ENCODE data around the gene CIDEC.
"Not testable (repeated sequence)": the region's sequence is repeated elsewhere in the genome, so short reads cannot be mapped to it uniquely, and the experiment has no call there.

Gene CIDEC

GRCh38 chr3:9848860-9849259, 31.2 kb downstream of the CIDEC start:
- peak; percentile 34 for TF ChIP-seq CTCF (IDR thresholded peaks at IDR 0.05; ENCODE audit: low read depth, low read length, missing control alignments)
- H3K4me3 ChIP-seq (ENCODE audit: low read depth, low read length); DNase-seq (ENCODE audit: low read depth): not testable (repeated sequence)

- DNase-seq (ENCODE audit: low read depth); H3K4me3 ChIP-seq (ENCODE audit: low read depth, low read length): not testable (repeated sequence)
Observed at GRCh38 chr3:9847870-9848269, 32.2 kb downstream of the CIDEC start.

DNA sequence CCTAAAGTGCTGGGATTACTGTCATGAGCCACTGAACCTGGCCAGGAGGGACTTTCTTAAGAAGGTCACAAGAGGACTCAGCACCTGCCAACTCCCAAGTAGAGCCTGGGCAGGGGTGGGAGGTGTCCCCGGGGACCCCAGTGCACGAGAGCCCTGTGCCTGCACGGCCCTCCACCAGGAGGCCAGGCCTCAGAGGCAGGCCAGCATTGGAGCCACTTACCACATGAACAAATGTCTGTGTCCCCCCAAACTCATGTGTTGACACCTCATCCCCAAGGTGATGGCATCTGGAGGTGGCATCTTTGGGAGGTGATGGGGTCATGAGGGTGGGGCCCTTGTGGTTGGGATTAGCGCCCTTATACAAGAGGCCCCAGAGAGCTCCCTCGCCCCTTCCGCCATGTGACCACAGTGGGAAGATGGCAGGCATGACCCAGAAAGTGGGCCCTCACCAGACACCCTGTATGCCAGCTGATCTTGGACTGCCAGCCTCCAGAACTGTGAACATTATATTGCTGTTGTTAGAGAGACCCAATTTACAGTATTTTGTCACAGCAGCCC, 33.0 kb downstream of the CIDEC start:
- no peak for TF ChIP-seq CTCF (IDR thresholded peaks at IDR 0.05; ENCODE audit: low read depth, low read length, missing control alignments)
- DNase-seq (ENCODE audit: low read depth), result no peak

DNA sequence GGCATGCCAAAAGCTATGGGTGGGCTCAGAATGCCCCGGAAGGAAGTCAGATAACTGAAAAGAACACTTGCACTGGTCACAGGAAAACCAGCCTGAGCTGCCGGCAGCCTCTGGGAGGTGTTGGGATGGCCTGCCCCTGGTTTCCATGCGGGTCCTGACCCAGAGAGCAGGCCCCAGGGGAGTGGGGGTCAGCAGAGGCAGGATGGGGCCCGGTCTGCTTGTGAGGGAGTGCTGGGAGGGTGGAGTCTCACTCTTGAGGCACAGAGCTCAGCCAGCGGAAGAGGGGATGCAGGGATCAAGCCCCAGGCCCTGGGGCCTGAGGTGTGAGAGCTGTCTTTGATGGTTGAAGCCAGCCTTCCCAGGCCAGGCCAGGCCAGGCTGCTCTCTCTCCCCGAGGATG, 33.8 kb downstream of the CIDEC start:
- no peak for DNase-seq (ENCODE audit: low read depth)
- H3K4me3 ChIP-seq (ENCODE audit: low read depth, low read length), result no peak overlapping the region
- TF ChIP-seq CTCF (IDR thresholded peaks at IDR 0.05; ENCODE audit: low read depth, low read length, missing control alignments), result no peak

More for the DNA sequence above, 33.0 kb downstream of the CIDEC start:
- no peak overlapping the region for H3K4me3 ChIP-seq (ENCODE audit: low read depth, low read length)

DNA sequence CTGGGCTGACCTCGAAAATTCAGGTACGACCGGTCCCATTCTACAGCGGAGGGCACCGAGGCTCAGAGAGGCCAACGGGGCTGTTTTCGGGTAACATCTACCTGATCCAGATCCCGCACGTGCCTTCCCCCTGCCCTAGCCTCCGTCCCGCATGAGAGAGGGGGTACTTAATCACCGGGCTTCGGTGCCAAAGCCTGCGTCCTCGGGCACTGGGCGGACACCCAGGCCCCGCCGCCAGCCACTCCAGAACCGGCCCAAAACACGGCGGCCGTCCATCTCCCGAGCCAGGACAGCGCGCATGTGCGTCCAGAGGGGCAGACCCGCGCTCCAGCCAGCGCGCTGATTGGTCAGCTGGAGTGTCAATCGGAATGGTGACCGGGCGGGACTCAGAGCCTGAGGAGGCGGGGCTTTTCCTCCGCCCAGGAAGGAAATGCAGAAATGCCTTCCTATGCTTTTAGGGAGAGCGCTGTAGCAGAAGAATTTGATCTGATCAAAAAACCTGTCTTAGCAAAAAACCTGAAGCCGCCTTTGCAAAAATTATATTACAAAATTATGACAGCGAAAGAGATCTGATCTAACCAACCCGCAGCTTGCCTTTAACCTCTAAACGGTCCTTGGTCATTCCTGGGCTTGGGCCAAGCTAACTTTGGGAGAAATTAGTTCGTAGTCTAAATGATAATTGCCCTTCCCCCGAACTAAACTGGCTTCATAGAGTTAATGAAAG, 36.2 kb downstream of the CIDEC start, which contains the start of gene RPUSD3:
RPUSD3 (minus strand) TSS at position 294 of the 724 bp plus-strand sequence; CDS start at position 276, 18 bp downstream.
- peak; percentile 84 for DNase-seq (ENCODE audit: low read depth)
- TF ChIP-seq CTCF (IDR thresholded peaks at IDR 0.05; ENCODE audit: low read depth, low read length, missing control alignments), result no peak
- H3K4me3 ChIP-seq (ENCODE audit: low read depth, low read length), result peak within 1 kb of the TSS; percentile 89

DNA sequence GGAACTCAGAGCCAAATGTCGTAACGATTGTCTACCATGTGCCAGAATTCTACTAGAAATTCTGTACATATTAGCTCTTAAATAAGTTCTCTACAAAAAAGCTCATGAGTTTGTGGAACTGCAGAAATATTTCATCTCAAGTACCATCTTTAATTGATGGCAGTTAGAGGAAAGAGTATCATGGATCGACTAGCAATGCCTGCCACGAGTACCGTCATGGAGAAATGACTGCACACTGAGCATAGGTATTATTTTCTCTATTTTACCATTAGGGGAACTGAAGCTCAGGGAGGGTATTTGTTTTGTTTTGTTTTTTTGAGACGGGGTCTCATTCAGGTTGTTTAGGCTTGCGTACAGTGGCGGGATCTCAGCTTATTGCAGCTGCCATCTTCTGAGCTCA, 39.0 kb downstream of the CIDEC start:
- no peak for DNase-seq (ENCODE audit: low read depth)
- H3K4me3 ChIP-seq (ENCODE audit: low read depth, low read length), result no peak overlapping the region
- no peak for TF ChIP-seq CTCF (IDR thresholded peaks at IDR 0.05; ENCODE audit: low read depth, low read length, missing control alignments)

DNA sequence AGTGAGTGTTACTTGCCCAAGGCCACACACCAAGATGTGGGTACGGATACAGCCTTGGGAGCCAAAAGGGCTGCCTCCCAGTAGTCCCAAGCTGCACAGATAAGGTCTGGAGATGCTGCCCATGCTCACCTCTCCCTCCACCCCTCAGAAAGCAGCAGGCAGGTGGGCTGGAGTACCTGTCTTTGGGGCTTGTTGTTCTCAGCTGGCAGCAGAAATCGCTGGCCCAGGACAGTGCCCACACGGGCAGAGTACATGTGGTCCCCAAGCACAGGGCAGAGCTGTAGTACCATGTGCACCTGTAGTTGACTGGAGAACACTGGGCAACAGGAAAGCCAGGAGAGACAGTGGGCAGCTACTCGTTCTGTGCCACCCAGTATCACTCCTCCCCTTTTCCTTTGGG, 41.2 kb downstream of the CIDEC start:
- H3K4me3 ChIP-seq (ENCODE audit: low read depth, low read length), result no peak overlapping the region
- no peak for TF ChIP-seq CTCF (IDR thresholded peaks at IDR 0.05; ENCODE audit: low read depth, low read length, missing control alignments)
- no peak for DNase-seq (ENCODE audit: low read depth)

All from GM12864 (cell line).